Measurements from ENCODE around the gene SPG7. TPM values are rescaled to one million over a fixed set of nuclear protein-coding genes. Genes with fewer than 3 reads are reported as not detected.

Gene SPG7
- total RNA-seq, 2 donors from 2014 or later: 107 to 152 TPM

DNA sequence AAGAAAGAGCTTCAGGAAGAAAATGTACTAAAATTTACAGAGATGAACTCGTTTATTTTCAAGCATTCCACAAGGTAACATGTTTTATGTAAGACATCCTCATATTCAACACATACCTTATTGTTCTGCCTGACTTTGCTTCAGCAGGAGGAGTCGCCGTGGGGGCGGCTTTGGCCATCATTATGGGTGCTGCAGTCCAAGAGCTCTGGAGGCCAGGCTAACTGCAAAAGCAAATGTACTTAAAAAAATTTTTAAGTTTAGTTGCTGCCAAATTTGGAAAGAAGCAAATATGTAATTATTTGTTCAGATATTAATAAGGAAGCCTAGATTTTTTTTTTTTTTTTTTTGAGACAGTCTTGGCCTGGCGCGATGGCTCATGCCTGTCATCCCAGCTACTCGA, 4.1 kb upstream of the SPG7 start:
- Histone ChIP-seq H3K36me3 (replicated peaks in 1 of 2; ENCODE audit: insufficient read depth in 1 of 2, low read depth in 2 of 2) (no peaks in the 10 kb centered on the region), H3K4me1 (peaks cover 51% of the 10 kb centered on the region), H3K4me3 (no peak overlapping the region), H3K27me3 (no peaks in the 10 kb centered on the region), H3K9me3 (no peaks in the 10 kb centered on the region), H3K27ac (peak overlapping the region in 1 of 4 donors; percentile 89)
- 77 to 78% methylated on average over 7 of the region's 7 CpGs for WGBS, 2 donors
- intact Hi-C loops (cut with DNase I): loop anchor here (10.0 kb wide), 1 partner anchor 259 kb away; no protein-coding TSS in a partner anchor
- TF ChIP-seq, protein P1, sequence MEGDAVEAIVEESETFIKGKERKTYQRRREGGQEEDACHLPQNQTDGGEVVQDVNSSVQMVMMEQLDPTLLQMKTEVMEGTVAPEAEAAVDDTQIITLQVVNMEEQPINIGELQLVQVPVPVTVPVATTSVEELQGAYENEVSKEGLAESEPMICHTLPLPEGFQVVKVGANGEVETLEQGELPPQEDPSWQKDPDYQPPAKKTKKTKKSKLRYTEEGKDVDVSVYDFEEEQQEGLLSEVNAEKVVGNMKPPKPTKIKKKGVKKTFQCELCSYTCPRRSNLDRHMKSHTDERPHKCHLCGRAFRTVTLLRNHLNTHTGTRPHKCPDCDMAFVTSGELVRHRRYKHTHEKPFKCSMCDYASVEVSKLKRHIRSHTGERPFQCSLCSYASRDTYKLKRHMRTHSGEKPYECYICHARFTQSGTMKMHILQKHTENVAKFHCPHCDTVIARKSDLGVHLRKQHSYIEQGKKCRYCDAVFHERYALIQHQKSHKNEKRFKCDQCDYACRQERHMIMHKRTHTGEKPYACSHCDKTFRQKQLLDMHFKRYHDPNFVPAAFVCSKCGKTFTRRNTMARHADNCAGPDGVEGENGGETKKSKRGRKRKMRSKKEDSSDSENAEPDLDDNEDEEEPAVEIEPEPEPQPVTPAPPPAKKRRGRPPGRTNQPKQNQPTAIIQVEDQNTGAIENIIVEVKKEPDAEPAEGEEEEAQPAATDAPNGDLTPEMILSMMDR (IDR thresholded peaks at IDR 0.05): no peak
- TF ChIP-seq POLR2A (IDR thresholded peaks at IDR 0.05): no peak
- DNase-seq (no peak), ATAC-seq (no peak)

DNA sequence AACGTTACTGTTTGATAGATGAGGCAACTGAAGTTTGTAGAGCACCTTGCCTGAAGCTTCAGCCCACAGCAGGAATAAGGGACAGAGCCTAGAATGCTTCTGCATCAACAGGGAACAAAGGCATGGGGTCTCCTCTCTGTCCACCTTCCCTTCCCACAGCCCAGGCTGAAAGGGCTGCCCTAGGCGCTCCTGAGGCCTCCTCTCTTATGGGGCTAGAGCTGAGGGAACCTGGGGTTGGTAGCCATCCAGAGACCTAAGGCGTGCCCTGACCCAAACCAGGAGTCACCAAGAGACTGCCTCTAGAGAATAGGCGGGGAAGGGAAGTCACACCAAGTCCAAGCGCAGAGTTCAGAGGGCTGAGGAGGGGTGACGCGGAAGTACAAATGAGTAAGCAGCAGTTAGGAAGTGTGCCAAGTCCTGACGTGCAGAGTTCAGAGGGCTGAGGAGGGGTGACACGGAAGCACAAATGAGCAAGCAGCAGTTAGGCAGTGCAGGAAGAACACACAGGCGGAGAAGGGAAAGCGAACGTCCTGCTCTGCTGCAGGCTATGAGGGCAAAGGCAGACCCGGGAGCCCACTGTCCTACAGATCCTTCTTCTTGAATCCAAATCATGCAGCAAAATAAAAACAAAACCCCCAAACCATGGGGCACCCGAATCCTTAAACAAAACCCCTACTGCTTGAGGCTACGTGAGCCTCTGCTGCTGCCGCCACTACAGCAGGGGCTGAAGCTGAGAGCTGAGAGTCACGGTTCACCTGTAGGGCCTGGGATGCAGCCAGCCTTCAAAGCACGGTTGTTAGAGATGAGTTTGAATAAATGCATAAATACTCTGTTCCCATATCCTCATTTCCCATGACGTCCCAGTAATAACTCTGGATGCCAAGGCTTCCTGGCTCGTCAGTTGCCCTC, 2.7 kb upstream of the SPG7 start:
- H3K9me3 ChIP-seq: no peaks in the 10 kb centered on the region
- ATAC-seq (peak; percentile 33), DNase-seq (peak; percentile 81 to 95 (median 90))
- peak overlapping the region; percentile 73 to 89 (median 82) for H3K27ac ChIP-seq
- TF ChIP-seq POLR2A (IDR thresholded peaks at IDR 0.05): peak in 2 of 3 donors; percentile 70 to 79
- TF ChIP-seq, protein P1 (IDR thresholded peaks at IDR 0.05): no peak
- 35 to 44% methylated on average over 17 to 20 of the region's 20 CpGs for whole genome bisulfite sequencing, 2 donors
- H3K4me3 ChIP-seq: no peak overlapping the region
- no peaks in the 10 kb centered on the region for H3K27me3 ChIP-seq
- H3K4me1 ChIP-seq: peaks cover 61% of the 10 kb centered on the region
- intact Hi-C loops (cut with DNase I): loop anchor here (10.0 kb wide), 1 partner anchor 261 kb away; no protein-coding TSS in a partner anchor
- no peaks in the 10 kb centered on the region for H3K36me3 ChIP-seq (replicated peaks in 1 of 2; ENCODE audit: insufficient read depth in 1 of 2, low read depth in 2 of 2)

DNA sequence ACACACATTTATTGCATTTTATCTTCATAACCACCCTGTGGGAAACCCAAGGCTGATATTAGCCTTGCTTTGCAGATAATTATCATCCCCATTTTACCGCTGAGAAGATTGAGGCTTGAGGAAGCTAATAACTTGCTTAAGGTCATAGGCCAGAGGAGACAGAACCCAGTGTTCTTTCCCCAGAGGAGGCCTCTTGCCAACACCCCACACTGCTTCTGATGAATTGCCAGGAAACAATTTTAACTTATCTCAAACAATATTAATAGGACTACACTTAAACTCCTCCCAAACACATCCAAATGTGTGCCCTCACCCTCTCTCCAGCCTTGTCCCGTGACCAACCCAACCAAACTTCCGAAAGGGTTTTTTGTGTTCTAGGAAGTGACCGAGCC, 2.1 kb upstream of the SPG7 start:
- no peak overlapping the region for H3K4me3 ChIP-seq

DNA sequence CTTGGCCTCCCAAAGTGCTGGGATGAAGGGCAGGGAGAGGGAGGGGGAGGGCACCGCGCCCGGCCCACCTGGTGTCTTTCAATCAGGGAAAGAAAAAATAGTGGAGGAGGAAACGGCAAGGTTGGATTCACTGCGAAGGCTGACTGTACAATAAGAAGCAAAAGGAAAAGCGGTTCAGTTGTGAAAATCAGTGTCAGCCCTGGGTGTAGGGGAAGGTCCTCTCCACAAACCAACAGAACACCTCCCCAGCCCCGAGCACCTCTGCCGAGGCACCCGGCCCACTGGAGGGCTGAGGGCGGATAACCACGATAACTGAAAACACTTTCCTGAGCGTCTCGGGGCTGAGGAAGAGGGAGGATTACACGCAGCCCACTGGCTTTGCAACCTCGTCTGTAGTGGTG, 1.4 kb upstream of the SPG7 start:
- peak overlapping the region in 3 of 4 donors; percentile 87 to 94 (median 89) for H3K27ac ChIP-seq
- no peak for TF ChIP-seq POLR2A (IDR thresholded peaks at IDR 0.05)
- TF ChIP-seq, protein P1 (IDR thresholded peaks at IDR 0.05): no peak
- peaks cover 4 to 10% of the 10 kb centered on the region in 2 donors for H3K36me3 ChIP-seq (replicated peaks in 1 of 2; ENCODE audit: insufficient read depth in 1 of 2, low read depth in 2 of 2)
- DNase-seq (no peak), ATAC-seq (no peak)
- H3K9me3 ChIP-seq: no peaks in the 10 kb centered on the region
- 55 to 76% methylated on average over 15 of the region's 15 CpGs for WGBS, 2 donors
- no peaks in the 10 kb centered on the region for H3K27me3 ChIP-seq
- H3K4me1 ChIP-seq: peaks cover 60% of the 10 kb centered on the region
- intact Hi-C loops (cut with DNase I): loop anchor here (10.0 kb wide), 1 partner anchor 262 kb away; no protein-coding TSS in a partner anchor
- no peak overlapping the region for H3K4me3 ChIP-seq

More for the DNA sequence above, 2.1 kb upstream of the SPG7 start:
- H3K4me1 ChIP-seq: peaks cover 61% of the 10 kb centered on the region
- TF ChIP-seq POLR2A (IDR thresholded peaks at IDR 0.05): no peak
- TF ChIP-seq, protein P1 (IDR thresholded peaks at IDR 0.05): no peak
- no peaks in the 10 kb centered on the region for H3K27me3 ChIP-seq
- intact Hi-C loops (cut with DNase I): loop anchor here (10.0 kb wide), 1 partner anchor 261 kb away; no protein-coding TSS in a partner anchor
- no peaks in the 10 kb centered on the region for H3K9me3 ChIP-seq
- H3K27ac ChIP-seq: peak overlapping the region; percentile 73 to 89 (median 82)
- no peak for ATAC-seq
- DNase-seq: no peak
- H3K36me3 ChIP-seq (replicated peaks in 1 of 2; ENCODE audit: insufficient read depth in 1 of 2, low read depth in 2 of 2): peaks cover 0 to 5% of the 10 kb centered on the region in 2 donors
- WGBS, 2 donors: 60 to 65% methylated on average over 4 of the region's 4 CpGs
